COLO668 (cell line): ENCODE measurements around the gene FAM98B.

Source experiments
- DNase-seq: peaks from one replicate; lab custom pipeline; 2025; ENCODE audit not compliant: unreplicated experiment; lab: John Stamatoyannopoulos, UW

The FAM98B gene

DNA sequence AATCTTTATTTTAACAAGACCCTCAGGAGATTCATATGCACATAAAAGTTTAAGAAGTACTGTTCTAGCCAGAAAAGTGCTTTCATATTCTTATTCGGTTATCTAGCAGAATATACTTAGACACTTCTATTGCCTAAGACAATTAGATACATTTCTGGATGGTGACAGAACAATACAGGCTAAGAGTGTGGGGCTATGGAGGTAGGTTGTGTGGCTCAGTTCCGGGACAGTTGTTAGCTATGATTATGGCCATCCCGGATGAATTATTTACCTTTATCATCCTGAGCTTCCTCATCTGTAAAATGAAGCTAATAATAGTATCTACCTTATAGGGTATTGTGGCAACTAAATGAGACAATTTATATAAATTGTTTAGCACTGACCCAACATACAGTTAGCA is 6.6 kb downstream of the FAM98B start:
- no peak for DNase-seq

DNA sequence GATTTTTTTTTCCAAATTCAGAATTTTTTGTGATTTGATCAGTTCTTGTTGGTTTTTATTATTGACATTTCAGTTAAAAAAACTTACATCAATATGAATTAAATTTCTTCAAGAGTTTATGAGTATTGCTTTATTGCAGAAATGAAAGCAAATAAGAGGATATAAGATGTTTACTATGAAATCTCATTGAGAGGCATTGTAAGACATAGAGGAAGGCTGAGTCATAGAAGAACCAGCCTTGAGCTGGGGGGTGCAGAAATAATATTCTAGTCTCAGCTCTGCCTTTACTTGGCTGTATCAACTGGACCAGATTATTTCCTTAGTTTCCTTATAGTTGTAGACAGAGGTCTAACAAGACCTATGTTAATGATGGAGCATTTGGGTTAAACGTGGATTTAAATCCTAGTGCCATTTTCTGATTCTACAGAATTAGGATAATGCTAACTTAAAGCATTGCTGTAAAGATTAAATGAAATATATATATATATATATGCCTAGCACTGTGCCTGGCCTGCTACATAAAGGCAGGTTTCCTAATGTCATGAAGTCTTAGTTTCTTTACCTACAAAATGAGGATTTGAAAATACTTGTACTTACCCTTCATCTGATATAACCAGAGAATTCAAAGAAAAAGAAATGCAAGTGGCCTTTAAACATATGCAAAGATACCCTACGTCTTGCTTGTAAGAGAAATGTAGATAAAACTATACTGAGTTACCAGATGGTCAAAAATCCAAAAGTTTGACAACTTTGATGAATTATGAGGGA is 7.3 kb downstream of the FAM98B start:
- no peak for DNase-seq

DNA sequence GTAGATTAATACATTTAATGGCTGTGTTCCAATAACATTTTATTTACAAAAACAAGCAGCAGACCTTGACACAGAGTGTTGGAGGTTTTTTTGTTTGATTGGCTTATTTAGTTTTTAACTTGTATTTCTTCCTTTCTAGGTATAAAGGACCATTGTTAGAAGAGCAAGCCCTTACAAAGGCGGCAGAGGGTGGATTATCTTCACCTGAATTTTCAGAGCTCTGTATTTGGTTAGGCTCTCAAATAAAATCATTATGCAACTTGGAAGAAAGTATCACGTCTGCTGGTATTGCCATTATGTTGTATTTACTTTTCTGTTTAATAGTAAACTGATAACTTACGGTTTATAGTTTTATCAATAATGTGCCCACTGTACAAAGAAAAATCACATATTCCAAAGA is 10.0 kb downstream of the FAM98B start:
- DNase-seq: no peak

DNA sequence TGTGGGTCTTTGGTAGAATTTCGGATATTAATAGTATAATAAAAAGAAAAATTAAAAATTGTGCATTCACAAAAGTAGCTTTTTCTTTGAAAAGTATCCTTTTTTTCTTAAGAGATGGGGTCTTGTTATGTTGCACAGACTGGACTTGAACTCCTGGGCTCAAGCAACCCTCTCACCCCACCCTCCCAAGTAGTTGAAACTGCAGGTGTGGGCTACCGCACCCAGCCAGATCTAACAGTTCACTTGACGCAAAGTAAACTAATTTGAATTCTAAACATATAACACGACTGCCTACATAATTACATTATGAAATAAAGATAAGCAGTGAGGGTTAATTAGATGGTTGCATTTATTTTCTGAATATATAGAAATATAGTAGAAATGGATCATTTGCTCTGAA is 10.7 kb downstream of the FAM98B start:
- no peak for DNase-seq

- DNase-seq: no peak
These were observed 16.9 kb downstream of the FAM98B start for GRCh38 chr15:38470816-38471215.

GRCh38 chr15:38471974-38472373 is 18.0 kb downstream of the FAM98B start:
- DNase-seq: no peak

- DNase-seq: peak; percentile 3
These were observed 20.3 kb downstream of the FAM98B start for GRCh38 chr15:38474155-38474757.

DNA sequence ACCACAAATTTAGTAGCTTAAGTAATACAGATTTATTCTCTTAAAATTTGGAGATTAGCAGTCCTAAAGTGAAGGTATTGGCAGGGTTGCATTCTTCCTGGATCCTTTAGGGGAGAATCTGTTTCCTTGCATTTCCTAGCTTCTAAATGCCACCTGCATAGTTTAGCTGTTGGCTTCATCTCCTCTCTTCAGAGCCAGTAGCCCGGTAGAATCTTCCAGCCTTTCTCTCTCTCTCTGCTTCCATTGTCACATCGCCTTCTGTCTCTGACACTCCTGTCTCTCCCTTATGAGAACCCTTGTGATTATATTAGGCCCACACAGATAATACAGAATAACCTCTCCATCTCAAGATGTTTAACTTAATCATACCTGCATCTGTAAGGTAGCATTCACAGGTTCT is 21.4 kb downstream of the FAM98B start:
- DNase-seq: no peak

DNA sequence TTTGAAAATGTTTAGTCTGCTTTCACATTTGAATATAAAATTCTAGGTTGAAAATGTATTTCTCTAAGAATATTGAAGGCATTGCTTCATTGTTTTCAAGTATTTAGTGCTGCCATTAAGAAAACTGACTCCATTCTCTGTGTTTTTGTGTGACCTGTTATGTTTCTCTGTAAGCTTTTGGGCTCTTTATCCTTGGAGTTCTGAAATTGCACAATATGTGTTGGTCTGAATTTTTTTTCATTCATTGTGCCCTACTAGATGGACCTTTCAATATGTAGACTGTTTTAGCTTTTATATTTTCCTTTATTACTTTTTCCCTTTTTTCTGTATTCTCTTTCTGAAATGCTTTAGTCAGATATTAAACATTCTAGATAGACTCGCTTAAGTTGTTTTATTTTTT is 22.2 kb downstream of the FAM98B start:
- no peak for DNase-seq

DNA sequence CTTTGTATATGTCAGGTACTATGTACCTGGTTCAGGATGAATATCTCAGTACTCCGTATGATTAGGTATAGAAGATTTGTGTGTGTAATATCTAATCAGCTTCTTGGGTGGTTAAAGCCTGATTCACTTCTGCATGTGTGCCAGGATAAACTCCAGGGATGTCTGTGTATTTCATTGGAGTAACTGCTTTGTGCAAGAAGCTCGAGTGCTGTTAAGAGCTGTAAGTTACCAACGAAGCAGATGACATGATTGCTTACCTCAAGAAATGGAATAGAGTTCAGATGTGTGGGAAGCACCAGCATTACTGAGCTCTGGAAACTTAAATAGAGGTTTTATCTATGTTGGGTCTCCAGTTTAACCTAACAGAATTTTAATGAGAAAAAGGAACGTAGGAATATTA is 23.7 kb downstream of the FAM98B start:
- DNase-seq: no peak

DNA sequence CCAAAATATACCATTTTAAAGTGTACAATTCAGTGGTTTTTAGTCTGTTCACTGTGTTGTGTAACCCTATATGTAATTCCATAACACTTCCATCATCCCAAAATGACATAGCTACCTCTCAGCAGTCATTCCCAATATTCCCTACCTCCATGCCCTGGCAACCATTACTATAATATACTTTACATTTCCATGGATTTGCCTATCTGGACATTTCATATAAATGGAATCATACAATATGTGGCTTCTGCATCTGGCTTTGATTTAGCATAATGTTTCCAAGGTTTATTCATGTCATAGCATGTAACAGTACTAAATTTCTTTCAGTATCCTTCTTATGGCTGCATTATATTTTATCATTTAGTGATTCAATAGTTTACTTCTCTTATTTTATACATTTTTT is 25.3 kb downstream of the FAM98B start:
- no peak for DNase-seq

DNA sequence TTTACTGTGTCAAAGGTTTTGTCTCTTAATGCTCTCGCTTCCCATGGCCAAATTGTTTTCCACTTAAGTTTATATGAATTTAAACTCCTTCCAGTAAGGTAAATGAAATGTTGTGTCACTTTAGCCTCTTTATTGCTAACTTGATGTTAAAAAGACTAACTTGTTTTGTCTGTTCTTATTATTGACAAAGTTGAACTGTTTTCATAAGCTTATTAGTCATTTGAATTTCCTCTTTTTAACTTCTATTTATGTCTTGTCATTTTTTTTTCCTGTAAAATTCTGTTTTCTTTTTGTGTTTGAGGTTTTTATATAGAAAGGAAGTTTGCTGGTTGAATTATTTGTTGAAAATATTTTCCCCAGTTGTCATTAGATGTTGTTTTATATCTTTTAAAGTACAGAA is 25.8 kb downstream of the FAM98B start:
- DNase-seq: no peak

- DNase-seq: no peak
These were observed 27.2 kb downstream of the FAM98B start for GRCh38 chr15:38481113-38481512.

- no peak for DNase-seq
These were observed 27.8 kb downstream of the FAM98B start for GRCh38 chr15:38481761-38482160.

GRCh38 chr15:38482572-38482971 is 28.6 kb downstream of the FAM98B start:
- no peak for DNase-seq

GRCh38 chr15:38486936-38487335 is 33.0 kb downstream of the FAM98B start:
- no peak for DNase-seq

- no peak for DNase-seq
These were observed 33.5 kb downstream of the FAM98B start for GRCh38 chr15:38487378-38487777.

- DNase-seq: no peak
These were observed 36.5 kb downstream of the FAM98B start for GRCh38 chr15:38490242-38490922.

DNA sequence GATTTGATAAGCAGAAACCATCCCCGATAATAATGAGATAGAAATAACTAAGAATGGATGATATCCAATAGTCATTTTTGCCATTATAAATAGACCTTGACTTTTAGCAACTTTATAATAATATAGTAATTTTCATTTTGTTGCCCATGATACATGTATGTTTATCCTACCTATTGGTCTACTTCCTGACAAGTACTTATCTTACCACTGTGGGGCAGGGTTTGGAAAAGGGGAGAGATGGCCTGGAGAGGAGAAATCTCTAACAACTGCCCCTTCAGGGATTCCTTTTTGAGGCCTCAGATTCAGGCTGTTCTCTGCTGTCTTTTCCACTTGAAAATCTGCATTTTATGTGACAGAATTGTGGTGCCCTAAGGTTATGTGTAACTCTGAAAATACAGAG is 42.2 kb downstream of the FAM98B start:
- DNase-seq: no peak

DNA sequence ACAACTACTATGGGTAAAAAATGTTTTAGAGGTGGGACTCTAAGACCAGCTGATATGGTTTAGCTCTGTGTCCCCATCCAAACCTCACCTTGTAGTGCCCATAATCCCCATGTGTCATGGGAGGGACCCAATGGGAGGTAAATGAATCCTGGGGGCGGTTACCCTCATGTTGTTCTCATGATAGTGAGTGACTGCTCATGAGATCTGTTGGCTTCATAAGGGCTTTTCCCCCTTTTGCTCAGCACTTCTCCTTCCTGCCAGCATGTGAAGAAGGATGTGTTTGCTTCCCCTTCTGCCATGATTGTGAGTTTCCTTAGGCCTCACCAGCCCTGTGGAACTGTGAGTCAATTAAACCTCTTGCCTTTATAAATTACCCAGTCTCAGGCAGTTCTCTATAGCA is 45.7 kb downstream of the FAM98B start:
- DNase-seq: no peak

DNA sequence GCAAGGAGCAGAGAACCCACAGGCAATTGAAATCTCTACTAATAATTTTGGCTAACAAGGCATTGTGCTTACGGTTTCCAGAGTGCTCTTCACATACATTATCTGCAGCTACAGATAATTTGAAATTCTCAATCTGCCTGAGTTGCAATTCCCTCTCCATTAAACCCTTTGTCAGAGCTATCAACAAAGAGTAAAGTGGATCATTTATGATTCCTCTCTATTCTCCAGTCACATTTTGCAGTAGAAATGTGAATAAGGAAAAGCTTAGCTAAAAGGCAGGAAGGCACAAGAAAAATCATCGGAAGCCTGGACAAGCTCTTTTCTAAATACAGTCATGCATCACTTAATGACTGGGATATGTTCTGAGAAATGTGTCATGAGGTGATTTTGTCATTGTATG is 49.6 kb downstream of the FAM98B start:
- no peak for DNase-seq

DNA sequence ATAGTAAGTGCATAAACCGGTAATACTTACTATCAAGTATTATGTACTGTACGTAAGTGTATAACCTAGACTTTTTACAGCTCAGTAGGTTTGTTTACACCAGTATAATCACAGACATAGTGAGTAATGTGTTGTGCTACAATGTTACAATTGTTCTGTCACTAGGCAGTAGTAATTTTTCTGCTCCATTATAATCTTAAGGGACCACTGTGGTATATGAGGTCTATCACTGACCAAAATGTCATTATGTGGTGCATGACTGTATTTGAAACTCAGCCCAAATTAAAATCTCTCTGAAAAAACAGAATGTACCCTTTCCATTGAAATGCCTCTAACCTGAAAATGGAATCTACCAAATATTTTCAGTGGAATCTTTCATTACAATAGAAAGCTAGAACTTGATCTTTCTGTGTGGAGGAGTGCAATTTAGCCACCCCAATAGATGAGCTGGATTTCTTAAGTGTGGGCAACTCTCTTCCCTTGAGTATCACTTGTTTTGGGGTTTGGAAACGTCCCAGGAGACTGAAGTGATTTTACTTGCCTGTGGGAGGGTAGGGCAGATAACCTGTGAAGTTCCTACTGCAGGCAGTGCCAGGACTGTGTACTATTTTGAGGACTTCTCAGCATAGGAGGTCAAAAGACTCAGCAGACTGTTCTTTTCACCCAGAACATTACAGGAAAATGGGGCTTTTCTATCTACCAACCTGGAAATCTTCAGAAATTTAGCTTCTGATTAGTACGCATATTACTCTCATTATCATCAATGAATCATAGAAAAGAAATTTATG is 50.9 kb downstream of the FAM98B start:
- DNase-seq: no peak
